Esophagus muscularis mucosa (tissue), 3 donors: Measurements from ENCODE around the gene QRFPR.

Experiments used
- CTCF ChIP-seq, 3 experiments: fragments of 200-600 bp in 2 of 3; fragments of 450-650 bp in 1 of 3; sonication (generic) in 2 of 3; IDR thresholded peaks; one replicate each; pipeline ENCODE4 v1.5.1; 2017 to 2019; ENCODE audit warnings: antibody characterized with exemption in 3 of 3, mild to moderate bottlenecking in 2 of 3, moderate library complexity in 1 of 3
- POLR2A ChIP-seq: fragments of 450-650 bp; IDR thresholded peaks from one replicate; pipeline ENCODE4 v1.6.1; 2017; ENCODE audit warnings: antibody characterized with exemption, moderate library complexity, mild to moderate bottlenecking, low read depth
- POLR2AphosphoS5 ChIP-seq, 2 donors: sonication (generic); formaldehyde crosslinking; IDR thresholded peaks; one replicate each; pipeline ENCODE4 v1.6.1; 2017; ENCODE audit warnings: antibody characterized with exemption in 2 of 2

GRCh38 chr4:121280425-121280824 is 100.4 kb downstream of the QRFPR start:
- TF ChIP-seq CTCF (IDR thresholded peaks at IDR 0.05): no peak
- no peak for TF ChIP-seq POLR2A
- no peak for TF ChIP-seq POLR2AphosphoS5 (IDR thresholded peaks at IDR 0.05)
